SK-N-SH (cell line): ENCODE measurements around the gene CDH13.

Experiments used
- EZH2phosphoT487 ChIP-seq: fragments of 200-600 bp; sonication (generic); IDR thresholded peaks from 2 replicates; pipeline ENCODE4 v1.6.1; 2017; ENCODE audit warnings: low read depth, mixed run types, mild to moderate bottlenecking, antibody characterized with exemption, moderate library complexity, borderline replicate concordance
- POLR2AphosphoS5 ChIP-seq: IDR thresholded peaks from 2 replicates; pipeline ENCODE4 v1.6.1; 2012; ENCODE audit warnings: low read depth, low read length
- RAD21 ChIP-seq: IDR thresholded peaks from 2 replicates; pipeline ENCODE4 v1.6.1; 2012; ENCODE audit warnings: mild to moderate bottlenecking, low read length
- RCOR1 ChIP-seq: fragments of 150-350 bp; IDR thresholded peaks from 2 replicates; pipeline ENCODE4 v1.6.1; 2017; ENCODE audit warnings: antibody characterized with exemption, low read length
- TAF1 ChIP-seq: IDR thresholded peaks from 2 replicates; pipeline ENCODE4 v1.6.1; 2012; ENCODE audit warnings: low read depth, mild to moderate bottlenecking, low read length, moderate library complexity, borderline replicate concordance
- TEAD4 ChIP-seq: IDR thresholded peaks from 2 replicates; pipeline ENCODE4 v1.4.0; 2012; ENCODE audit warnings: mild to moderate bottlenecking, borderline replicate concordance; ENCODE audit not compliant: insufficient read depth
- TF ChIP-seq, protein P1 (sequence below): fragments of 200-600 bp; sonication (generic); IDR thresholded peaks from 2 replicates; pipeline ENCODE4 v1.6.1; 2017; ENCODE audit warnings: antibody characterized with exemption, mild to moderate bottlenecking, moderate library complexity
- TF ChIP-seq, protein P2 (sequence below): IDR thresholded peaks from 2 replicates; pipeline ENCODE4 v1.6.1; 2012; ENCODE audit warnings: mild to moderate bottlenecking, low read depth, low read length, moderate library complexity
- TF ChIP-seq, protein P3 (sequence below): fragments of 150-350 bp; IDR thresholded peaks from 2 replicates; pipeline ENCODE4 v1.6.1; 2016; ENCODE audit warnings: mild to moderate bottlenecking, low read depth, low read length

DNA sequence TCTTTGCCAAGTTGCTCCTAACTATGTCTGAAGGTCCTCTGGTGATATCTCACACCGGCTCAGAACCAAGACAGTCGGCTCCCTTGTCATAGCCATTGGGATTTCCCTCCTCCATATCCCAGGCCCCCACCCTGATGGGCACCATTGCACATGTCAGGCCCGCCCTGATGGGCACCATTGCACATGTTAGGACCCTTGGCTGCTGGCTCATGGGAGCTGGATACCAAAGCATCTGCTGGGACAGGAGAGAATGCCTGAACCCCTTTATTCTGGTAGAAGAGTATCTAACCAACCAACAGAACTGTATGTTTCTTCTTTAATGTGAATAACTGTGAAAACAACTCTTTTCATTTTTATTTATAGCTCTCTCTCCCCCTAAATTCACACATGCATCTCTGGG is 726.5 kb downstream of the CDH13 start:
- TF ChIP-seq, protein P1, sequence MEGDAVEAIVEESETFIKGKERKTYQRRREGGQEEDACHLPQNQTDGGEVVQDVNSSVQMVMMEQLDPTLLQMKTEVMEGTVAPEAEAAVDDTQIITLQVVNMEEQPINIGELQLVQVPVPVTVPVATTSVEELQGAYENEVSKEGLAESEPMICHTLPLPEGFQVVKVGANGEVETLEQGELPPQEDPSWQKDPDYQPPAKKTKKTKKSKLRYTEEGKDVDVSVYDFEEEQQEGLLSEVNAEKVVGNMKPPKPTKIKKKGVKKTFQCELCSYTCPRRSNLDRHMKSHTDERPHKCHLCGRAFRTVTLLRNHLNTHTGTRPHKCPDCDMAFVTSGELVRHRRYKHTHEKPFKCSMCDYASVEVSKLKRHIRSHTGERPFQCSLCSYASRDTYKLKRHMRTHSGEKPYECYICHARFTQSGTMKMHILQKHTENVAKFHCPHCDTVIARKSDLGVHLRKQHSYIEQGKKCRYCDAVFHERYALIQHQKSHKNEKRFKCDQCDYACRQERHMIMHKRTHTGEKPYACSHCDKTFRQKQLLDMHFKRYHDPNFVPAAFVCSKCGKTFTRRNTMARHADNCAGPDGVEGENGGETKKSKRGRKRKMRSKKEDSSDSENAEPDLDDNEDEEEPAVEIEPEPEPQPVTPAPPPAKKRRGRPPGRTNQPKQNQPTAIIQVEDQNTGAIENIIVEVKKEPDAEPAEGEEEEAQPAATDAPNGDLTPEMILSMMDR, result no peak
- TF ChIP-seq RAD21, result no peak
- TF ChIP-seq POLR2AphosphoS5, result no peak
- TF ChIP-seq, protein P2, sequence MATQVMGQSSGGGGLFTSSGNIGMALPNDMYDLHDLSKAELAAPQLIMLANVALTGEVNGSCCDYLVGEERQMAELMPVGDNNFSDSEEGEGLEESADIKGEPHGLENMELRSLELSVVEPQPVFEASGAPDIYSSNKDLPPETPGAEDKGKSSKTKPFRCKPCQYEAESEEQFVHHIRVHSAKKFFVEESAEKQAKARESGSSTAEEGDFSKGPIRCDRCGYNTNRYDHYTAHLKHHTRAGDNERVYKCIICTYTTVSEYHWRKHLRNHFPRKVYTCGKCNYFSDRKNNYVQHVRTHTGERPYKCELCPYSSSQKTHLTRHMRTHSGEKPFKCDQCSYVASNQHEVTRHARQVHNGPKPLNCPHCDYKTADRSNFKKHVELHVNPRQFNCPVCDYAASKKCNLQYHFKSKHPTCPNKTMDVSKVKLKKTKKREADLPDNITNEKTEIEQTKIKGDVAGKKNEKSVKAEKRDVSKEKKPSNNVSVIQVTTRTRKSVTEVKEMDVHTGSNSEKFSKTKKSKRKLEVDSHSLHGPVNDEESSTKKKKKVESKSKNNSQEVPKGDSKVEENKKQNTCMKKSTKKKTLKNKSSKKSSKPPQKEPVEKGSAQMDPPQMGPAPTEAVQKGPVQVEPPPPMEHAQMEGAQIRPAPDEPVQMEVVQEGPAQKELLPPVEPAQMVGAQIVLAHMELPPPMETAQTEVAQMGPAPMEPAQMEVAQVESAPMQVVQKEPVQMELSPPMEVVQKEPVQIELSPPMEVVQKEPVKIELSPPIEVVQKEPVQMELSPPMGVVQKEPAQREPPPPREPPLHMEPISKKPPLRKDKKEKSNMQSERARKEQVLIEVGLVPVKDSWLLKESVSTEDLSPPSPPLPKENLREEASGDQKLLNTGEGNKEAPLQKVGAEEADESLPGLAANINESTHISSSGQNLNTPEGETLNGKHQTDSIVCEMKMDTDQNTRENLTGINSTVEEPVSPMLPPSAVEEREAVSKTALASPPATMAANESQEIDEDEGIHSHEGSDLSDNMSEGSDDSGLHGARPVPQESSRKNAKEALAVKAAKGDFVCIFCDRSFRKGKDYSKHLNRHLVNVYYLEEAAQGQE, result no peak
- no peak for TF ChIP-seq TAF1
- TF ChIP-seq, protein P3, sequence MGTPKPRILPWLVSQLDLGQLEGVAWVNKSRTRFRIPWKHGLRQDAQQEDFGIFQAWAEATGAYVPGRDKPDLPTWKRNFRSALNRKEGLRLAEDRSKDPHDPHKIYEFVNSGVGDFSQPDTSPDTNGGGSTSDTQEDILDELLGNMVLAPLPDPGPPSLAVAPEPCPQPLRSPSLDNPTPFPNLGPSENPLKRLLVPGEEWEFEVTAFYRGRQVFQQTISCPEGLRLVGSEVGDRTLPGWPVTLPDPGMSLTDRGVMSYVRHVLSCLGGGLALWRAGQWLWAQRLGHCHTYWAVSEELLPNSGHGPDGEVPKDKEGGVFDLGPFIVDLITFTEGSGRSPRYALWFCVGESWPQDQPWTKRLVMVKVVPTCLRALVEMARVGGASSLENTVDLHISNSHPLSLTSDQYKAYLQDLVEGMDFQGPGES, result no peak
- TF ChIP-seq RCOR1, result no peak
- TF ChIP-seq TEAD4, result no peak
- TF ChIP-seq EZH2phosphoT487, result no peak
